Spleen (tissue), 11 donors: ENCODE results near the gene RBFOX1. TPM values are rescaled to one million over a fixed set of nuclear protein-coding genes. Genes with fewer than 3 reads are reported as not detected.

Source experiments
- DNase-seq: peaks from one replicate; pipeline ENCODE4 v3.0.0-alpha.2; 2020
- H3K27ac ChIP-seq, 8 donors: fragments of 200-600 bp; sonication (generic) in 7 of 8; 1 replicate in 4 of 8; 2 replicates in 4 of 8; pipeline versions ENCODE4 v1.5.0 to v1.8.0; 2016 to 2021; ENCODE audit warnings: inconsistent platforms in 4 of 8, mild to moderate bottlenecking in 4 of 8, moderate library complexity in 1 of 8
- H3K27me3 ChIP-seq, 7 donors: fragments of 200-600 bp; sonication (generic) in 6 of 7; replicated peaks in 1 of 7; 1 replicate in 4 of 7; 2 replicates in 3 of 7; pipeline versions ENCODE4 v1.5.0 to v1.8.0; 2016 to 2021; ENCODE audit warnings: inconsistent platforms in 3 of 7, mild to moderate bottlenecking in 1 of 7
- H3K36me3 ChIP-seq, 6 donors: fragments of 200-600 bp; sonication (generic) in 5 of 6; 1 replicate in 4 of 6; 2 replicates in 2 of 6; pipeline versions ENCODE4 v1.5.0 to v1.8.0; 2016 to 2021; ENCODE audit warnings: inconsistent platforms in 2 of 6
- H3K4me1 ChIP-seq, 6 donors: fragments of 200-600 bp; sonication (generic) in 5 of 6; 1 replicate in 3 of 6; 2 replicates in 3 of 6; pipeline versions ENCODE4 v1.5.0 to v1.8.0; 2016 to 2021; ENCODE audit warnings: inconsistent platforms in 3 of 6
- H3K4me3 ChIP-seq, 8 donors: fragments of 200-600 bp; sonication (generic) in 7 of 8; 1 replicate in 4 of 8; 2 replicates in 4 of 8; pipeline versions ENCODE4 v1.5.0 to v1.8.0; 2016 to 2021; ENCODE audit warnings: inconsistent platforms in 4 of 8, mild to moderate bottlenecking in 4 of 8, moderate library complexity in 2 of 8
- H3K9me3 ChIP-seq, 8 donors: fragments of 200-600 bp; sonication (generic) in 7 of 8; 1 replicate in 4 of 8; 2 replicates in 4 of 8; pipeline versions ENCODE4 v1.5.0 to v1.8.0; 2016 to 2021; ENCODE audit warnings: inconsistent platforms in 4 of 8
- POLR2A ChIP-seq, 3 donors: fragments of 450-650 bp; IDR thresholded peaks; one replicate each; pipeline ENCODE4 v1.5.1; 2017; ENCODE audit warnings: antibody characterized with exemption in 3 of 3, mild to moderate bottlenecking in 1 of 3
- POLR2AphosphoS5 ChIP-seq, 3 donors: sonication (generic); formaldehyde crosslinking; IDR thresholded peaks; one replicate each; pipeline ENCODE4 v1.5.1; 2017; ENCODE audit warnings: antibody characterized with exemption in 3 of 3
- WGBS, 5 donors: extraction: QIAGEN DNeasy Blood & Tissue Kit in 3 of 5; methylation state at CpG; one replicate each; pipeline versions ENCODE4 v1.1.5 to v1.1.7; 2013 to 2018; 5-methylcytosine and 5-hydroxymethylcytosine counted together
- intact Hi-C: fragments of 100-400 bp; cut with DNase I; formaldehyde crosslinking; loops from one replicate; pipeline ENCODE4 v1.15.0; 2023; ENCODE audit warnings: low total_unique reads
- polyA plus RNA-seq, 3 donors: library from polyadenylated mRNA; stranded (reverse); fragments of 200-250 nt; gene quantifications; one replicate each; pipeline ENCODE4 v1.2.1, GENCODE V29; 2013
- total RNA-seq, 7 donors: library from RNA; depleted of rRNA in 3 of 7; stranded (reverse); fragments of >200 nt in 3 of 7; fragmentation: NEBNext Ultra II Directional in 4 of 7; extraction: Animal tissue kit (Norgen Biotek cat#: 25700) in 4 of 7; gene quantifications; one replicate each; pipeline versions ENCODE4 v1.1.0 to v1.2.1, GENCODE V29; 2016 to 2021
- TF ChIP-seq, protein P1 (sequence below), 11 experiments: fragments of 200-600 bp in 7 of 11; fragments of 450-650 bp in 4 of 11; sonication (generic) in 4 of 11; IDR thresholded peaks in 8 of 11; conservative IDR thresholded peaks in 3 of 11; 1 replicate in 7 of 11; 2 replicates in 4 of 11; pipeline versions ENCODE4 v1.4.0 to v1.8.0; 2016 to 2021; ENCODE audit warnings: antibody characterized with exemption in 11 of 11, inconsistent platforms in 4 of 11, mild to moderate bottlenecking in 1 of 11
- donor health status: healthy with polysubstance abuse.
- donor health status: DM: no; HTN: no; CAD: no; lungs with moderate emphysema.
- donor health status: DM: no; HTN: no; CAD: no.
- donor health status: Bipolar disorder and iron deficiency.
- donor health status: healthy.
- donor health status: DM: no; HTN: no; CAD: no.
- donor health status: DM: yes; HTN: yes; CAD: no.

RBFOX1 gene
- total and polyA plus RNA-seq, 10 donors, result 0.07 to 0.13 TPM; not detected in 8

- no peak overlapping the region for H3K4me3 ChIP-seq
- H3K9me3 ChIP-seq, result peaks cover 0 to 21% (median 9%) of the 10 kb centered on the region in 8 donors
- H3K4me1 ChIP-seq, result no peaks in the 10 kb centered on the region
- intact Hi-C loops, result no loop called here
- DNase-seq, result no peak
- H3K36me3 ChIP-seq, result no peaks in the 10 kb centered on the region
- 59 to 85% (median 75%) methylated on average over 2 of the region's 2 CpGs for WGBS, 5 donors
- TF ChIP-seq, protein P1, sequence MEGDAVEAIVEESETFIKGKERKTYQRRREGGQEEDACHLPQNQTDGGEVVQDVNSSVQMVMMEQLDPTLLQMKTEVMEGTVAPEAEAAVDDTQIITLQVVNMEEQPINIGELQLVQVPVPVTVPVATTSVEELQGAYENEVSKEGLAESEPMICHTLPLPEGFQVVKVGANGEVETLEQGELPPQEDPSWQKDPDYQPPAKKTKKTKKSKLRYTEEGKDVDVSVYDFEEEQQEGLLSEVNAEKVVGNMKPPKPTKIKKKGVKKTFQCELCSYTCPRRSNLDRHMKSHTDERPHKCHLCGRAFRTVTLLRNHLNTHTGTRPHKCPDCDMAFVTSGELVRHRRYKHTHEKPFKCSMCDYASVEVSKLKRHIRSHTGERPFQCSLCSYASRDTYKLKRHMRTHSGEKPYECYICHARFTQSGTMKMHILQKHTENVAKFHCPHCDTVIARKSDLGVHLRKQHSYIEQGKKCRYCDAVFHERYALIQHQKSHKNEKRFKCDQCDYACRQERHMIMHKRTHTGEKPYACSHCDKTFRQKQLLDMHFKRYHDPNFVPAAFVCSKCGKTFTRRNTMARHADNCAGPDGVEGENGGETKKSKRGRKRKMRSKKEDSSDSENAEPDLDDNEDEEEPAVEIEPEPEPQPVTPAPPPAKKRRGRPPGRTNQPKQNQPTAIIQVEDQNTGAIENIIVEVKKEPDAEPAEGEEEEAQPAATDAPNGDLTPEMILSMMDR (IDR thresholded peaks at IDR 0.05 in 8 of 11, conservative IDR thresholded peaks at IDR 0.05 in 3 of 11), result no peak
- TF ChIP-seq POLR2AphosphoS5 (IDR thresholded peaks at IDR 0.05) (no peak), POLR2A (IDR thresholded peaks at IDR 0.05) (no peak)
- no peak overlapping the region for H3K27ac ChIP-seq
- H3K27me3 ChIP-seq, result no peaks in the 10 kb centered on the region
Observed at GRCh38 chr16:7713244-7713643, 380.6 kb downstream of the RBFOX1 start.

GRCh38 chr16:7714775-7715174 is 382.1 kb downstream of the RBFOX1 start:
- WGBS, 5 donors, result 83 to 94% (median 91%) methylated on average over 2 of the region's 2 CpGs
- no peak for DNase-seq
- intact Hi-C loops, result no loop called here

GRCh38 chr16:7716660-7717550 is 384.3 kb downstream of the RBFOX1 start:
- H3K9me3 ChIP-seq, result peaks cover 0 to 14% (median 0%) of the 10 kb centered on the region in 8 donors
- WGBS, 5 donors, result 57 to 61% (median 59%) methylated on average over 18 of the region's 18 CpGs
- no peak for DNase-seq
- intact Hi-C loops, result no loop called here
- no peak overlapping the region for H3K27ac ChIP-seq
- H3K4me3 ChIP-seq, result no peak overlapping the region
- H3K4me1 ChIP-seq, result no peaks in the 10 kb centered on the region
- H3K27me3 ChIP-seq, result no peaks in the 10 kb centered on the region
- TF ChIP-seq POLR2A (IDR thresholded peaks at IDR 0.05) (no peak), POLR2AphosphoS5 (IDR thresholded peaks at IDR 0.05) (no peak)
- TF ChIP-seq, protein P1 (IDR thresholded peaks at IDR 0.05 in 8 of 11, conservative IDR thresholded peaks at IDR 0.05 in 3 of 11), result no peak
- no peaks in the 10 kb centered on the region for H3K36me3 ChIP-seq

More at GRCh38 chr16:7714775-7715174, 382.1 kb downstream of the RBFOX1 start:
- Histone ChIP-seq H3K4me1 (no peaks in the 10 kb centered on the region), H3K27me3 (no peaks in the 10 kb centered on the region), H3K27ac (no peak overlapping the region), H3K4me3 (no peak overlapping the region), H3K9me3 (peaks cover 0 to 6% (median 0%) of the 10 kb centered on the region in 8 donors), H3K36me3 (no peaks in the 10 kb centered on the region)
- no peak for TF ChIP-seq POLR2AphosphoS5 (IDR thresholded peaks at IDR 0.05)
- no peak for TF ChIP-seq POLR2A (IDR thresholded peaks at IDR 0.05)
- TF ChIP-seq, protein P1 (IDR thresholded peaks at IDR 0.05 in 8 of 11, conservative IDR thresholded peaks at IDR 0.05 in 3 of 11), result no peak

- Histone ChIP-seq H3K4me1 (no peaks in the 10 kb centered on the region), H3K4me3 (no peak overlapping the region), H3K27ac (no peak overlapping the region), H3K27me3 (no peaks in the 10 kb centered on the region), H3K9me3 (peaks cover 0 to 40% (median 4%) of the 10 kb centered on the region in 8 donors), H3K36me3 (no peaks in the 10 kb centered on the region)
- 61 to 74% (median 65%) methylated on average over 4 of the region's 4 CpGs for WGBS, 5 donors
- no peak for DNase-seq
- intact Hi-C loops, result no loop called here
- TF ChIP-seq POLR2AphosphoS5 (IDR thresholded peaks at IDR 0.05) (no peak), POLR2A (IDR thresholded peaks at IDR 0.05) (no peak)
- TF ChIP-seq, protein P1 (IDR thresholded peaks at IDR 0.05 in 8 of 11, conservative IDR thresholded peaks at IDR 0.05 in 3 of 11), result no peak
Observed at GRCh38 chr16:7722761-7723160, 390.1 kb downstream of the RBFOX1 start.
